Measurements from ENCODE around the gene CLN5. TPM values are rescaled to one million over a fixed set of nuclear protein-coding genes. Genes with fewer than 3 reads are reported as not detected.
"Not testable (repeated sequence)": the region's sequence is repeated elsewhere in the genome, so short reads cannot be mapped to it uniquely, and the experiment has no call there.

CLN5 gene
- total RNA-seq, 2 experiments from 2014 or later, result 13.0 to 15.6 TPM

DNA sequence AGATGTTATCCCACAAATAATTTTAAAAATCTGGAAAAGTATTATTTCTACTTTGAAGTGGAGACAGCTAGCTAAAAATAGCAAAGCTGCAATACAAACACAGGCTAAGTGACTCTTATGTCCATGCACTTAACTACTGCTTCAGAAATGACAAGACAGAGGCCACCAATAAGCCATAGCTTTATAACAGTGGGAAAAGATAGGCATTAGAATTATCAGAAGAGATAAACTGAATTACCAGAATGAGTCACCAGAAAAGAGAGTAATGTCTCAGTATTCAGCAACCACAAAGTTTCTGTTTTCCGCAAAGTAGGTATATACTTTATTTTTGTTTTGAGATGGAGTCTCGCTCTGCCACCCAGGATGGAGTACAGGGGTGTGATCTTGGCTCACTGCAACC, 17.1 kb downstream of the CLN5 start:
- Mint-ChIP-seq H3K27ac (no peak overlapping the region), H3K4me1 (peaks cover 27% of the 10 kb centered on the region), H3K9me3 (no peaks in the 10 kb centered on the region), H3K36me3 (ENCODE audit: low read depth) (peaks cover 65% of the 10 kb centered on the region), H3K27me3 (no peaks in the 10 kb centered on the region), H3K4me3 (no peak overlapping the region)
- ChIA-PET CTCF (interaction anchor here (1.0 to 1.7 kb wide), 3 partner anchors 9 to 16 kb away, joined by 3 to 9 read pairs (median 3); no protein-coding TSS in a partner anchor), POLR2A (interaction anchor here (0.9 to 3.7 kb wide), 6 partner anchors 9 to 316 kb away, joined by 3 to 29 read pairs (median 6); partner anchors contain the start of genes CLN5 and FBXL3)
- DNase-seq, result no peak

DNA sequence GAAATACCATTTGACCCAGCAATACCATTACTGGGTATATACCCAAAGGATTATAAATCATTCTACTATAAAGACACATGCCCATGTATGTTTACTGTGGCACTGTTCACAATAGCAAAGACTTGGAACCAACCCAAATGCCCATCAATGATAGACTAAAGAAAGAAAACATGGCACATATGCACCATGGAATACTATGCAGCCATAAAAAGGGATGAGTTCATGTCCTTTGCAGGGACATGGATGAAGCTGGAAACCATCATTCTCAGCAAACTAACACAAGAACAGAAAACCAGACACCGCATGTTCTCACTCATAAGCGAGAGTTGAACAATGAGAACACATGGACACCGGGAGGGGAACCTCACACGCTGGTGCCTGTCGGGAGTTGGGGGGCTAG, 17.8 kb downstream of the CLN5 start:
- H3K27ac Mint-ChIP-seq, H3K27me3 Mint-ChIP-seq, DNase-seq, H3K9me3 Mint-ChIP-seq, H3K4me3 Mint-ChIP-seq: not testable (repeated sequence)
- POLR2A ChIA-PET, result interaction anchor here (1.0 to 3.7 kb wide), 6 partner anchors 8 to 315 kb away, joined by 3 to 29 read pairs (median 5); partner anchors contain the start of genes CLN5 and FBXL3
- CTCF ChIA-PET, result interaction anchor here (1.7 kb wide), 1 partner anchor 16 kb away, joined by 9 read pairs; no protein-coding TSS in a partner anchor
- Mint-ChIP-seq H3K4me1 (peaks cover 31% of the 10 kb centered on the region), H3K36me3 (ENCODE audit: low read depth) (peaks cover 67% of the 10 kb centered on the region)

DNA sequence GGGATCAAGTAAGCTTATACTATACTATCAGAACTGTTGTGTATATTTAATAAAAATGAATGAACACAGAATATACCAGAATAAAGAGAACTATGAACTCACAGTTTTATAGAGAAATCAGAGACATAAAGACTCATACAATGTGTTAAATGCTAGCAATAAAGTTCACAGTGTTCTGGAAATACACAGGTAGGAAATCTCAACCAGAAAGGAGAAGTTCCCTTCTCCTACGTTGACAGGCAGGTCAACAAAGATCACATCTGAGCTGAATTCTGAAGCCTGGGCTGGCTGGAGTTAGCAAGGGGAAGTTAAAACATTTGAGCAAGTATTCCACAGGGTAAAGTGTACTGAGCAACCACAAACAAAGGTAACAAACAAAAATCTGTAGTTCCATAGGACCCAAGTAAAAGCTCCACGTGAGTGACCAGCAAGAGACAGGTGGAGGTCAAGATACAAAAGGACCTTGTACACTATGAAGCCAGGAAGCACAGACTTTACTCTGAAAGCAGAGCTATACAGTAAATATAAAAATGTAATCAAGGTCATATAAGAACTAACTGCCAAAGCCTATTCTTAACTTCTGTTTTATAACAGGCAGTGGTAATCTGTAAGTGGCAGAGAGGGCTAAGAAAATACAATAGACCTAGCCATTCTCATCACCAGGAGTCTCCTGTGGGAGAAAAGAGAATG, 22.1 kb downstream of the CLN5 start:
- DNase-seq, result no peak
- no peak overlapping the region for H3K4me3 Mint-ChIP-seq
- POLR2A ChIA-PET, result interaction anchor here (1.2 to 7.0 kb wide), 3 partner anchors 13 to 23 kb away, joined by 4 to 62 read pairs (median 4); partner anchors contain the start of gene FBXL3
- no peak overlapping the region for H3K27ac Mint-ChIP-seq
- peaks cover 82% of the 10 kb centered on the region for H3K36me3 Mint-ChIP-seq (ENCODE audit: low read depth)
- H3K4me1 Mint-ChIP-seq, result peaks cover 23% of the 10 kb centered on the region
- CTCF ChIA-PET, result interaction anchor here (0.6 to 1.0 kb wide), 2 partner anchors 12 to 464 kb away, joined by 3 to 4 read pairs; no protein-coding TSS in a partner anchor
- H3K27me3 Mint-ChIP-seq, result no peaks in the 10 kb centered on the region
- no peaks in the 10 kb centered on the region for H3K9me3 Mint-ChIP-seq

DNA sequence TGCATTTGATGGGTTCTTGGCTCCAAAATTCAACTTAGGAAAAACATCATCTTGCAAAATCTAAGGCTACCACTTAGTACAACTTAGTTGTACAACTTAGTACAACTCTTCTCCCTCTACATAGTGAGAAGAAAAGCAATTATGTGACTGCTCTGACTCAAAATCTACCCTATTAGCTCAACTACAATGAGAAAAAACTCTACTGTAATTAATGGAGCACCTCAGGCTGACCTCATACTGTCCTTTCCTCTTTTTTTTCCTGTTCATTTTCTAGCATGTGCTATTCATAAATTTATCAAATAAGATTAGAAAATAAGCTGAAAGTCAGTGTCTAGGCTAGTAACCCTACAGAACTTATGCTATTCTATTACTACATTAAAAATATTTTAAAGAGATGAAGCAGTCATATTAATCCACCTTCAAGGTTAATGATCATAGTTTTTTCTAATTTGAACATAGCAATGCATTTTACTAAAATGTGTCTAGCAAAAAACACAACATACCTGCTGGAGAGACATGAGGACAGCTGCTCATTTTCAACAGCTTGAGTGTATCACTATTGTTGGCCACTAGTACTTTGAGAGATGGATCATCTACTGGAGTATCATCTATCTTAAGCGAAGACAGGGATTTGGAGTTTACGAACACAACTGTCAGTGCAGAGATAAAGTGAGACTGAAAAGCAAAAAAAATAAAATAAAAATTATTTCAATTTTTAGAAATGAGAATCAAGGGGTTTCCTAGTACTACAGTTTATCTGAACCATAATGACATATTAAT, 23.2 kb downstream of the CLN5 start:
- Mint-ChIP-seq H3K27me3 (no peaks in the 10 kb centered on the region), H3K36me3 (ENCODE audit: low read depth) (peaks cover 75% of the 10 kb centered on the region), H3K27ac (no peak overlapping the region), H3K4me1 (peaks cover 20% of the 10 kb centered on the region), H3K9me3 (no peaks in the 10 kb centered on the region), H3K4me3 (no peak overlapping the region)
- no peak for DNase-seq
- ChIA-PET POLR2A (interaction anchor here (1.2 to 7.0 kb wide), 4 partner anchors 12 to 41 kb away, joined by 4 to 62 read pairs (median 4); partner anchors contain the start of gene FBXL3), CTCF (interaction anchor here (1.0 to 1.1 kb wide), 4 partner anchors 11 to 34 kb away, joined by 3 to 4 read pairs (median 3); no protein-coding TSS in a partner anchor)

DNA sequence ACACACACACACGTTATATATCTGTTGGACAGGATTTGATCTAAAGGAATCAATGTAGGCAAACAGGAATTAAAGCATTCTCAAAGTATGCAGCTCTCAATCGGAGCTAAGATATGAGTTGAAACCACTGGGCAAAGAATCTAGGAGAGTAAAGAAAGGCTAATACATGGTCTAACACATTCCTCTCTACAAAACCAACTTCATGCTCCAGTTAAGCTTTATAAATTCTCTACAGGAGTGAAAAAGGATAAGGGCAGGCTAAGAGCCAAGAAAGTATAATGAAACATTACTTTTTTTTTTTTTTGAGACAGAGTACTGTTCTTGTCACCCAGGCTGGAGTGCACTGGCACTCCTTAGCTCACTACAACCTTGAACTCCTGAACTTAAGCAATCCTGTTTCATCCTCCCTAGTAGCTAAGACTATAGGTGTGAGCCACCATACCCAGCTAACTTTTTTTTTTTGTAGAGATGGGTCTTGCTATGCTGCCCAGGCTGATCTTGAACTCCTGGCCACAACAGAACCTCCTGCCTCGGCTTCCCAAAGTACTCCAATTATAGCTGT, 24.5 kb downstream of the CLN5 start:
- Mint-ChIP-seq H3K9me3 (no peaks in the 10 kb centered on the region), H3K4me3 (no peak overlapping the region), H3K36me3 (ENCODE audit: low read depth) (peaks cover 70% of the 10 kb centered on the region), H3K27me3 (no peaks in the 10 kb centered on the region), H3K27ac (no peak overlapping the region), H3K4me1 (peaks cover 26% of the 10 kb centered on the region)
- DNase-seq, result no peak
- CTCF ChIA-PET, result interaction anchor here (0.8 to 1.1 kb wide), 3 partner anchors 10 to 14 kb away, joined by 3 to 6 read pairs (median 4); no protein-coding TSS in a partner anchor
- POLR2A ChIA-PET, result interaction anchor here (1.7 to 7.0 kb wide), 3 partner anchors 10 to 40 kb away, joined by 4 to 62 read pairs (median 20); partner anchors contain the start of genes CLN5 and FBXL3

DNA sequence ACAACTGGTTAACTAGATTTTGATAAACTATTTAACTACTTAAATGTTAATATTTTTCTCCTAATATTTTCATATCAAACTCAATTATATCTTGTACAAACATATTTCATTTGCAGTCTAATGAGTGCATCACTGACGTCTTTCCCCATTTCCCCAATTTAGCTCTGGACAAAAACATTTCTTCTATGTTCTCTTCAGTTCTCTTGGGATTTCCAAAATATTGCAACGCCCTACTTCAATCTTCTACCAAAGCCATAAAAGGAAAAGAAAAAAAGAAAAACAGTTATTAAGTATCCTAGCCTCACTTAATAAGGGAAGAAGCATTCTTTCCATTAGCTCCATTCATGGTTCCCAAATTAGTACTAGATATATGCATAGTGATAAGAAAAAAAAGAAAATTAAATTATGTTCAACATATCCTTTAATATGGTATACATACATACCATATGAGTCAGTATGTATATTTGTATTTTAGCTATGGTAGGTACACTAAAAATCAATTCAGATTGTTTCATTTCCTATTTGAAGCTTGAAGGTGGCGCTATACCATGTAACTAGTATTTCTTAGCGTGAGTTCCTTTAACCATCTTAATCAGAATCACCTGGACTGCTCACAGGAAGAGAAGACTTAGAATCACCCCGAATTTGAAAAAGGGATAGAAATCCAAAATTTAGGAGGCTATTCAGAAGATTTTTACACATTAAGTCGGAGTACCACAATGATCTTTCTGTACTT, 25.2 kb downstream of the CLN5 start:
- ChIA-PET CTCF (interaction anchor here (0.8 to 1.1 kb wide), 2 partner anchors 9 to 14 kb away, joined by 4 to 6 read pairs; no protein-coding TSS in a partner anchor), POLR2A (interaction anchor here (0.6 to 7.0 kb wide), 3 partner anchors 10 to 461 kb away, joined by 3 to 62 read pairs (median 20); partner anchors contain the start of genes CLN5 and FBXL3)
- no peaks in the 10 kb centered on the region for H3K9me3 Mint-ChIP-seq
- no peak for DNase-seq
- H3K4me1 Mint-ChIP-seq, result peaks cover 31% of the 10 kb centered on the region
- no peaks in the 10 kb centered on the region for H3K27me3 Mint-ChIP-seq
- H3K36me3 Mint-ChIP-seq (ENCODE audit: low read depth), result peaks cover 68% of the 10 kb centered on the region
- no peak overlapping the region for H3K27ac Mint-ChIP-seq
- no peak overlapping the region for H3K4me3 Mint-ChIP-seq

DNA sequence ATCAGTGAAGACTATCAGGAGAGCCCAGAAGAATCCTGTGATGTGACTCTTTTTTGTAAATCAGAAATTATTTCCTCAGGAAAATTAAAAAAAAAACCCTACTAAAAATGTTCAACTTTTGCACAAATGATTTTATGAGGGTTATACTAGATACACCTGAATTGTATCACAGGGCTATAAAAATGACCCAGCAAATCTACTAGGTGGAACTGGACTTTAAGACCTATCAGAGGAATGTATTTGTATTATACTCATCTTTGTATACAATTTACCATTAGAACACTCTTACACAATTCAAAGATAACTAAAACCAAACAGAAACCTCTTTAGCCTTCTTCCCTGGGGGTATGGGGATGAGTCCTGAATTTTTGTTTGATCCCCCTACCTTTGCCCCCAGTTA, 27.9 kb downstream of the CLN5 start:
- Mint-ChIP-seq H3K9me3 (no peaks in the 10 kb centered on the region), H3K36me3 (ENCODE audit: low read depth) (peaks cover 59% of the 10 kb centered on the region), H3K4me3 (no peak overlapping the region), H3K27me3 (no peaks in the 10 kb centered on the region), H3K27ac (no peak overlapping the region), H3K4me1 (peaks cover 46% of the 10 kb centered on the region)
- ChIA-PET POLR2A (interaction anchor here (4.9 to 7.0 kb wide), 2 partner anchors 7 to 27 kb away, joined by 20 to 62 read pairs; partner anchors contain the start of genes CLN5 and FBXL3), CTCF (interaction anchor here (0.6 kb wide), 1 partner anchor 459 kb away, joined by 5 read pairs; no protein-coding TSS in a partner anchor)
- no peak for DNase-seq

DNA sequence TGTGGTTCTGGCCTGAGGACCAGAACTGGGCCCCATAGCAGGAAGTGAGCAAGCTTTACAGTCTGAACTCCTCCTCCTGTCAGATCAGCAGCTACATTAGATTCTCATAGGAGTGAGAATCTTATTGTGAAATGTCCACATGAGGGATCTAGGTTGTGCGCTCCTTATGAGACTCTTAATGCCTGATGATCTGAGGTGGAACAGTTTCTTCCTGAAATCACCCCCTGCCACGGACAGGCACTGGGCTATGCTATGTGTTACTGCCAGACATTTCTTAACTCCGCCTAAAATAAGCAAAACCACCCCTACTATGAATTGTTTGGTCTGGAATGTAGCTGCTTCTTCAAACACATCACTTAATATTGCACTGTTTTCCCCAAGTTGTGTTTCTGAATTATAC, 30.5 kb downstream of the CLN5 start:
- no peak overlapping the region for H3K4me3 Mint-ChIP-seq
- H3K27me3 Mint-ChIP-seq, result no peaks in the 10 kb centered on the region
- peaks cover 56% of the 10 kb centered on the region for H3K4me1 Mint-ChIP-seq
- DNase-seq, result no peak
- no peak overlapping the region for H3K27ac Mint-ChIP-seq
- ChIA-PET CTCF (interaction anchor here (1.0 kb wide), 1 partner anchor 11 kb away, joined by 4 read pairs; no protein-coding TSS in a partner anchor), POLR2A (interaction anchor here (0.9 to 1.5 kb wide), 3 partner anchors 12 to 307 kb away, joined by 3 to 5 read pairs (median 4); no protein-coding TSS in a partner anchor)
- peaks cover 45% of the 10 kb centered on the region for H3K36me3 Mint-ChIP-seq (ENCODE audit: low read depth)
- H3K9me3 Mint-ChIP-seq, result no peaks in the 10 kb centered on the region

DNA sequence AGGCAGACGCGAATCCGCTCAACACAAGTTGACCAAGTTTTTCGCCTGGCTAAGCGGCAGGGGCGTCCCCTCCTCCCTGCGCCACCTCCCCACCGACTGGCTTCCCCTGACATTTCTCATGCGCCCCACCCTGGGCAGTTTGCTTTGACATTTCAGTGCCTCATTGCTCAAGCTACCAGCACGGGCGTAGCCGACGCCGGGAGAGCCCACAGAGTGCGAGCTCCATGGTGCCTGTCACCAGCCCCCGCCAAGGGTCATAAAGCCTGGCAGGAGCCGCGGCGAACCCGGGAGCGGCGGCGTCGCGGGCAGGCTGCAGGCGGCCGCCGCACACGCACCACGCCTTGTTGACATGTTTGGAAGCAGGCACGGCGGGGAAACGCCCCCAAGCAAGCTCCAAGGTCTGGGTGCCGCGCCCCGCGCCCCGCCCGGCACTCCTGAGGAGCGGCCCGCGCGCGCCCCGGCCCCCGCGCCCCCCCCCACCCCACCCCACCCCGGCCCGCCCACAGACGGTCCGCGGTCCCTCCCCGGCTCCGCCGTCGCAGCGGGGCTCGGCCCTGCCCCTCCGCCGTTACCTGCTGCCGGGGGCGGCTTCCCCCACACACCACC, 34.5 kb downstream of the CLN5 start:
- peaks cover 30% of the 10 kb centered on the region for H3K36me3 Mint-ChIP-seq (ENCODE audit: low read depth)
- H3K27me3 Mint-ChIP-seq, result peaks cover 2% of the 10 kb centered on the region
- ChIA-PET CTCF (interaction anchor here (0.8 to 4.1 kb wide), 6 partner anchors 9 to 452 kb away, joined by 3 to 28 read pairs (median 8); partner anchors contain the start of genes CLN5 and MYCBP2), POLR2A (interaction anchor here (1.0 to 4.8 kb wide), 22 partner anchors 9 to 452 kb away, joined by 3 to 162 read pairs (median 8); partner anchors contain the start of genes CLN5, KCTD12 and MYCBP2)
- H3K4me1 Mint-ChIP-seq, result peaks cover 53% of the 10 kb centered on the region
- peak overlapping the region; percentile 94 for H3K27ac Mint-ChIP-seq
- no peaks in the 10 kb centered on the region for H3K9me3 Mint-ChIP-seq
- H3K4me3 Mint-ChIP-seq, result peak overlapping the region; percentile 95
- peak; percentile 87 for DNase-seq

DNA sequence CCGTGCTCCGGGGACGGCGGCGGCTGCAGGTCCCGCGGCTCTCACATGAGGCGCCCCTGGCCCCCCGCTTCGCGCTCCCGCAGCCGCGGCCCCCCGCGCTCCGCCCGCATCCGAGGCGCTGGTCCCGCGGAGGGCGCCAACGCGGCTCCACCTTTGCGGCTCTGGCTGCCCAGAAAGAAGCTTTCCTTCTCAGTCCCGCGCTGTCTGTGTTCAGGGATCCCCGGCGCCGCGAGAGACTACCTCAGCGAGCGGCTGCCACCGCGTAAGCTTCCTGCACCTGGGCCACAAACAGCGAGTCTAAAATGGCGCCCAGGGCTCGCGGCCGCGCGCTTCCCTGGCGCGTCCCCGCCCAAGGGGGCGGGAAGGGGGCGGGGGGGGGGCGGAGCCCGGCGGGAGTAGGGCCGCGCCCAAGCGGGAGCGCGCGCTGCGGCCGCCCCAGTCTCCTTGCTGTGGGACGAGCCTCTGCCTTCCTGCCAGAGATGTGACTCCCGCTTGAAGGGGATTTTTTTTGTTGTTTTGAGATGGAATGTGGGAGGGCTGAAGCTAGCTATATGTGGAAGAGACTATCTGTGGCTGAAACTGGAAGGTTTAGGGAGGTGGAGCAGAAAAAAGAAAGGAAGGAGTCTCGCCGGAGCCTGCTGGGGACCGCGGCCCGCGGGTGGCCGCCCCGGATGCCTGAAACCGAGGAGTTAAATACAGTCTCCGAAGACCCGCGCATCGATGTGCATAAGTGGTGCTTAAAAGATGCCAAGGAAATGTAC, 35.2 kb downstream of the CLN5 start, which contains the start of gene FBXL3:
Gene FBXL3, minus strand, starts transcription at position 299 of the 761 bp plus-strand sequence. CDS start 5,299 bp downstream, outside the sequence.
- peak within 1 kb of the TSS; percentile 98 for H3K27ac Mint-ChIP-seq

More for the DNA sequence above, 35.2 kb downstream of the CLN5 start, which contains the start of gene FBXL3:
- H3K4me3 Mint-ChIP-seq, result peak within 1 kb of the TSS; percentile 95
- peaks cover 25% of the 10 kb centered on the region for H3K36me3 Mint-ChIP-seq (ENCODE audit: low read depth)
- POLR2A ChIA-PET, result interaction anchor here (1.0 to 4.8 kb wide), 23 partner anchors 9 to 451 kb away, joined by 3 to 162 read pairs (median 7); partner anchors contain the start of genes CLN5, KCTD12 and MYCBP2
- peaks cover 48% of the 10 kb centered on the region for H3K4me1 Mint-ChIP-seq
- no peaks in the 10 kb centered on the region for H3K9me3 Mint-ChIP-seq
- peaks cover 2% of the 10 kb centered on the region for H3K27me3 Mint-ChIP-seq
- DNase-seq, result peak; percentile 88
- CTCF ChIA-PET, result interaction anchor here (0.6 to 4.1 kb wide), 7 partner anchors 10 to 299 kb away, joined by 3 to 28 read pairs (median 4); partner anchors contain the start of genes CLN5 and MYCBP2

All from activated CD4-positive, alpha-beta memory T cell treated with anti-CD3 and anti-CD28 coated beads, Interleukin-2, amount 10 ng/mL, durations not matched to agents 7 days and 5 days (primary cell).